Right lobe of liver (tissue), 4 donors: ENCODE measurements around the gene PPM1H.

ENCODE experiments used
- CTCF ChIP-seq, 4 donors: fragments of 200-600 bp in 3 of 4; fragments of 450-650 bp in 1 of 4; IDR thresholded peaks; one replicate each; pipeline versions ENCODE4 v1.5.1 to v1.8.0; 2016 to 2022; ENCODE audit warnings: antibody characterized with exemption in 4 of 4, mild to moderate bottlenecking in 2 of 4
- POLR2A ChIP-seq: fragments of 450-650 bp; IDR thresholded peaks from one replicate; pipeline ENCODE4 v1.6.1; 2017; ENCODE audit warnings: antibody characterized with exemption, mild to moderate bottlenecking
- donor health status: DM: no; HTN: no; CAD: no.
- donor health status: DM: no; HTN: no; CAD: no.
- donor health status: DM: no; HTN: yes; CAD: no.

- no peak for TF ChIP-seq CTCF (IDR thresholded peaks at IDR 0.05)
- TF ChIP-seq POLR2A, result no peak
Measured at GRCh38 chr12:62817556-62818271, 117.2 kb downstream of the PPM1H start.
